ENCODE data around the gene OR6N2. TPM values are rescaled to one million over a fixed set of nuclear protein-coding genes. Genes with fewer than 3 reads are reported as not detected.

The OR6N2 gene
- total and polyA plus RNA-seq, 9 of the 15 experiments (the other 6 are each of a cell fraction or from before 2014, with no cell fraction given), result not detected

GRCh38 chr1:158819461-158820443 lies 38.7 kb upstream of the OR6N2 start (continued):
- no peak for TF ChIP-seq BCL6 (CRISPR knock-in tag; IDR thresholded peaks at IDR 0.05)
- no peak for TF ChIP-seq ZHX1 (conservative IDR thresholded peaks at IDR 0.05; ENCODE audit: low read length)
- TF ChIP-seq EZH2 (IDR thresholded peaks at IDR 0.05; ENCODE audit: borderline replicate concordance, low read depth, low read length), result no peak
- TF ChIP-seq ZNF431 (CRISPR knock-in tag; IDR thresholded peaks at IDR 0.05), result no peak
- no peak for TF ChIP-seq ZNF75A (CRISPR knock-in tag; IDR thresholded peaks at IDR 0.05)
- peak; percentile 75 for TF ChIP-seq PKNOX1 (IDR thresholded peaks at IDR 0.05)
- TF ChIP-seq, protein P1, sequence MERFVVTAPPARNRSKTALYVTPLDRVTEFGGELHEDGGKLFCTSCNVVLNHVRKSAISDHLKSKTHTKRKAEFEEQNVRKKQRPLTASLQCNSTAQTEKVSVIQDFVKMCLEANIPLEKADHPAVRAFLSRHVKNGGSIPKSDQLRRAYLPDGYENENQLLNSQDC (CRISPR knock-in tag; IDR thresholded peaks at IDR 0.05), result no peak
- TF ChIP-seq, protein P2, sequence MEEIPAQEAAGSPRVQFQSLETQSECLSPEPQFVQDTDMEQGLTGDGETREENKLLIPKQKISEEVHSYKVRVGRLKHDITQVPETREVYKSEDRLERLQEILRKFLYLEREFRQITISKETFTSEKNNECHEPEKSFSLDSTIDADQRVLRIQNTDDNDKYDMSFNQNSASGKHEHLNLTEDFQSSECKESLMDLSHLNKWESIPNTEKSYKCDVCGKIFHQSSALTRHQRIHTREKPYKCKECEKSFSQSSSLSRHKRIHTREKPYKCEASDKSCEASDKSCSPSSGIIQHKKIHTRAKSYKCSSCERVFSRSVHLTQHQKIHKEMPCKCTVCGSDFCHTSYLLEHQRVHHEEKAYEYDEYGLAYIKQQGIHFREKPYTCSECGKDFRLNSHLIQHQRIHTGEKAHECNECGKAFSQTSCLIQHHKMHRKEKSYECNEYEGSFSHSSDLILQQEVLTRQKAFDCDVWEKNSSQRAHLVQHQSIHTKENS (CRISPR knock-in tag; IDR thresholded peaks at IDR 0.05), result no peak
- TF ChIP-seq ZBTB17 (CRISPR knock-in tag; IDR thresholded peaks at IDR 0.05), result no peak
- TF ChIP-seq NRF1 (conservative IDR thresholded peaks at IDR 0.05 in 1 of 2, IDR thresholded peaks at IDR 0.05 in 1 of 2), result peak in 1 of 2 experiments; percentile 11; a peak in 1 of 4 replicates
- no peak for TF ChIP-seq SMC3 (conservative IDR thresholded peaks at IDR 0.05; ENCODE audit: insufficient read depth, low read depth, low read length)

All from K562 (cell line).